PC-9 (cell line): ENCODE results near the gene IGF2BP1. TPM values are rescaled to one million over a fixed set of nuclear protein-coding genes. Genes with fewer than 3 reads are reported as not detected.

Experiments used
- BruUV-seq: library from RNA; stranded (reverse); fragments of 400-500 nt; replicated peaks from 2 replicates; lab custom pipeline; 2021; lab: Mats Ljungman, UMichigan
- CTCF ChIA-PET: fragments of 300-600 bp; sonication (Branson Sonifier 250); formaldehyde crosslinking; loops from one replicate; lab custom pipeline; 2022; ENCODE audit warnings: antibody characterized with exemption; lab: Charles Lee
- POLR2A ChIA-PET: fragments of 300-600 bp; sonication (Branson Sonifier 250); formaldehyde crosslinking; loops from one replicate; lab custom pipeline; 2022; ENCODE audit warnings: antibody characterized with exemption; ENCODE audit not compliant: unreplicated experiment; lab: Charles Lee
- DNase-seq, 2 experiments: peaks; one replicate each; pipeline versions ENCODE4 v3.0.0 to v3.0.0-alpha.2; 2015 to 2022; ENCODE audit warnings: mixed read lengths in 1 of 2
- H2AFZ ChIP-seq: fragments of 200-600 bp; sonication (generic); 2 replicates; pipeline ENCODE4 v1.8.1; 2017; ENCODE audit warnings: antibody characterized with exemption
- H3F3A ChIP-seq: fragments of 200-600 bp; sonication (generic); 2 replicates; pipeline ENCODE4 v1.8.1; 2017; ENCODE audit warnings: antibody characterized with exemption, mild to moderate bottlenecking, low read depth; ENCODE audit not compliant: insufficient read depth
- H3K27ac ChIP-seq: fragments of 200-600 bp; sonication (generic); 2 replicates; pipeline ENCODE4 v1.6.1; 2016; ENCODE audit warnings: mixed run types
- H3K27me3 ChIP-seq: fragments of 200-600 bp; sonication (generic); 2 replicates; pipeline ENCODE4 v1.6.1; 2016; ENCODE audit warnings: low read depth, mixed run types; ENCODE audit not compliant: insufficient read depth
- H3K36me3 ChIP-seq: fragments of 200-600 bp; sonication (generic); 2 replicates; pipeline ENCODE4 v1.6.1; 2016; ENCODE audit warnings: low read depth, mixed run types
- H3K4me1 ChIP-seq: fragments of 200-600 bp; sonication (generic); replicated peaks from 2 replicates; pipeline ENCODE4 v1.6.1; 2016; ENCODE audit warnings: mixed run types; ENCODE audit not compliant: insufficient read depth
- H3K4me2 ChIP-seq: fragments of 200-600 bp; sonication (generic); 2 replicates; pipeline ENCODE4 v1.6.1; 2017; ENCODE audit warnings: mixed run types
- H3K4me3 ChIP-seq: fragments of 200-600 bp; sonication (generic); 2 replicates; pipeline ENCODE4 v1.6.1; 2016; ENCODE audit warnings: mixed run types
- H3K79me2 ChIP-seq: fragments of 200-600 bp; sonication (generic); 2 replicates; pipeline ENCODE4 v1.6.1; 2017; ENCODE audit warnings: low read depth, mixed run types
- H3K9me2 ChIP-seq: fragments of 200-600 bp; sonication (generic); 2 replicates; pipeline ENCODE4 v1.8.1; 2017; ENCODE audit warnings: mild to moderate bottlenecking; ENCODE audit not compliant: insufficient read depth
- H3K9me3 ChIP-seq: fragments of 200-600 bp; sonication (generic); 2 replicates; pipeline ENCODE4 v1.8.1; 2016; ENCODE audit warnings: low read depth; ENCODE audit not compliant: insufficient read depth
- H4K20me1 ChIP-seq: fragments of 200-600 bp; sonication (generic); 2 replicates; pipeline ENCODE4 v1.8.1; 2017; ENCODE audit not compliant: insufficient read depth
- EZH2 ChIP-seq: fragments of 200-600 bp; sonication (generic); IDR thresholded peaks from 2 replicates; pipeline ENCODE4 v1.8.0; 2017; ENCODE audit warnings: antibody characterized with exemption, low read depth
- intact Hi-C: fragments of 100-400 bp; cut with micrococcal nuclease; formaldehyde crosslinking; loops from one replicate; pipeline ENCODE4 v1.10.0; 2022; ENCODE audit not compliant: unreplicated experiment
- total RNA-seq: library from RNA; stranded (reverse); gene quantifications from 2 replicates; pipeline ENCODE4 v1.2.3, GENCODE V29; 2021
- TF ChIP-seq, protein P1 (sequence below): fragments of 200-600 bp; sonication (generic); conservative IDR thresholded peaks from 2 replicates; pipeline ENCODE4 v1.6.1; 2017; ENCODE audit warnings: mixed run types, antibody characterized with exemption, mild to moderate bottlenecking, moderate library complexity

Gene IGF2BP1
- total RNA-seq, 1 experiment from 2014 or later: 57.4 TPM

DNA sequence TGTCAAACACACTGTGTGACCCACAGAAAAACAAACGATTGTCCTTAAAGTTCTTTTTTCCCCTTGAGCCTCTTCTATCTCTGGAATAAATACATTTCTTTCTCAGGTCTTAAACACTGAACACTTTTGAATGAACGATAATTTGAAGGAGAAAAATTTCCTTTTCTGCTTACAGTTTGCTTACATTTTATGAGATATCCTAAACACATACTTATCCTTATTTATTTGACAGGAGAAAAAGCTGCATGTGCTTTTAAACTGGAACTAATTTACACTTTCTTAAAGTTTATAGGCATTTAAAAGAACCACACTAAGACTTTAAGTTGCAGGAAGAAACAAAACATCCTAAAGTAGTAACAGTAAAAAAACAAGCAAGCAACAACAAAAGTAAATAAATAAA lies 4.7 kb upstream of the IGF2BP1 start:
- no peak for DNase-seq
- Histone ChIP-seq H3K27me3 (no peaks in the 10 kb centered on the region), H3K27ac (no peak overlapping the region), H3F3A (peaks cover 28% of the 10 kb centered on the region), H2AFZ (no peak overlapping the region), H3K4me3 (no peak overlapping the region), H3K79me2 (peaks cover under 1% of the 10 kb centered on the region; the same call in 1 of the 2 replicates), H3K9me3 (no peaks in the 10 kb centered on the region), H3K4me2 (no peak overlapping the region), H3K36me3 (no peaks in the 10 kb centered on the region), H4K20me1 (no peaks in the 10 kb centered on the region), H3K9me2 (no peaks in the 10 kb centered on the region), H3K4me1 (no peaks in the 10 kb centered on the region)
- ChIA-PET CTCF (no interaction called here), POLR2A (no interaction called here)
- no TSS peak for BruUV-seq
- intact Hi-C loops: no loop called here
- TF ChIP-seq EZH2: no peak
- TF ChIP-seq, protein P1, sequence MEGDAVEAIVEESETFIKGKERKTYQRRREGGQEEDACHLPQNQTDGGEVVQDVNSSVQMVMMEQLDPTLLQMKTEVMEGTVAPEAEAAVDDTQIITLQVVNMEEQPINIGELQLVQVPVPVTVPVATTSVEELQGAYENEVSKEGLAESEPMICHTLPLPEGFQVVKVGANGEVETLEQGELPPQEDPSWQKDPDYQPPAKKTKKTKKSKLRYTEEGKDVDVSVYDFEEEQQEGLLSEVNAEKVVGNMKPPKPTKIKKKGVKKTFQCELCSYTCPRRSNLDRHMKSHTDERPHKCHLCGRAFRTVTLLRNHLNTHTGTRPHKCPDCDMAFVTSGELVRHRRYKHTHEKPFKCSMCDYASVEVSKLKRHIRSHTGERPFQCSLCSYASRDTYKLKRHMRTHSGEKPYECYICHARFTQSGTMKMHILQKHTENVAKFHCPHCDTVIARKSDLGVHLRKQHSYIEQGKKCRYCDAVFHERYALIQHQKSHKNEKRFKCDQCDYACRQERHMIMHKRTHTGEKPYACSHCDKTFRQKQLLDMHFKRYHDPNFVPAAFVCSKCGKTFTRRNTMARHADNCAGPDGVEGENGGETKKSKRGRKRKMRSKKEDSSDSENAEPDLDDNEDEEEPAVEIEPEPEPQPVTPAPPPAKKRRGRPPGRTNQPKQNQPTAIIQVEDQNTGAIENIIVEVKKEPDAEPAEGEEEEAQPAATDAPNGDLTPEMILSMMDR: no peak

DNA sequence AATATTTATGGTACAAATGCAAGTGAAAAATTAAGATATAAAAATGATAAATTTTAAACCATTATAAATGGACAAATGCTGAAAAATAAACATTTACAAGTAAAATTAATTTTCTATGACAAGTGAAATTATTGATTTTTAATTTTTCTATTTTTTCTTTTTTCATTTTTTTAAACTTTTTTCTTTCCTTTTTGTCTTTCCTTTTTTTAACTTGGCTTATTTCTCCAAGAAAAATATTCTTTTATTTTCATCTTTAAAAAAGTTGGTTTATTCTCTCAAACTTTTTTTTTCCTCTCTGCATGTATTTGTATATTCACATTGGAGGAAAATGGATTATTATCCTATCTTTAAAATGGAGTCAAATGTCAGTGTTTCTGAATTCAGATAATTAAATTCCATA lies 3.9 kb upstream of the IGF2BP1 start:
- POLR2A ChIA-PET: no interaction called here
- intact Hi-C loops: no loop called here

DNA sequence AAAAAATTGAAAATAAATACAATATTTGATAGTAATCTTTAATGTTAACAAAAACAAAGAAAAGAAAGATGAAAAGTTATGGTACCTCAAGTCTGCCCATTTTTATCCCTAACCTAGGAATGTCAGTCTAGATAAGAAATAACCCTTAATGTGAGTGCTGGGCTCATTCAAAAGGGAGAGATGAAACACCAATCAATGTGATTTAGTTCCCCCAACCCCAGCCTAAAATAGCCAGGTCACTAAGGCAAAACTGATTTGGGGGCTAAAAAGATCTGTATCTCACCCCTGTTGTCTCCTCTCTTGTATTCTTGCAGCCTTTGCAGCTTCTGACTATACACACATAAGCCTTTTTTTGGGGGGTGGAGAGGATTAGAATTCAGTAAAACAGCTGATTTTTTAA lies 3.2 kb upstream of the IGF2BP1 start:
- H3K27me3 ChIP-seq: no peaks in the 10 kb centered on the region
- H3K4me1 ChIP-seq: no peaks in the 10 kb centered on the region
- H3K27ac ChIP-seq: no peak overlapping the region
- POLR2A ChIA-PET: interaction anchor here (0.6 kb wide), 1 partner anchor 109 kb away, joined by 6 read pairs; no protein-coding TSS in a partner anchor
- H3K4me2 ChIP-seq: no peak overlapping the region
- H3K4me3 ChIP-seq: no peak overlapping the region
- TF ChIP-seq, protein P1: no peak
- TF ChIP-seq EZH2: no peak
- H3K36me3 ChIP-seq: no peaks in the 10 kb centered on the region
- H3K9me2 ChIP-seq: no peaks in the 10 kb centered on the region
- H3K79me2 ChIP-seq: peaks cover 15% of the 10 kb centered on the region
- no peak overlapping the region for H2AFZ ChIP-seq
- peaks cover 28% of the 10 kb centered on the region for H3F3A ChIP-seq
- no peak for DNase-seq
- no peaks in the 10 kb centered on the region for H4K20me1 ChIP-seq
- intact Hi-C loops: no loop called here
- no TSS peak for BruUV-seq
- CTCF ChIA-PET: no interaction called here
- H3K9me3 ChIP-seq: no peaks in the 10 kb centered on the region

More for the DNA sequence above, 3.9 kb upstream of the IGF2BP1 start:
- Histone ChIP-seq H3K79me2 (peaks cover 9% of the 10 kb centered on the region), H3K4me1 (no peaks in the 10 kb centered on the region), H3K9me2 (no peaks in the 10 kb centered on the region), H3K4me2 (no peak overlapping the region), H3K27me3 (no peaks in the 10 kb centered on the region), H3F3A (peaks cover 28% of the 10 kb centered on the region), H3K36me3 (no peaks in the 10 kb centered on the region), H3K9me3 (no peaks in the 10 kb centered on the region), H3K4me3 (no peak overlapping the region), H4K20me1 (no peaks in the 10 kb centered on the region), H2AFZ (no peak overlapping the region), H3K27ac (no peak overlapping the region)
- CTCF ChIA-PET: no interaction called here
- DNase-seq: no peak
- no TSS peak for BruUV-seq
- TF ChIP-seq, protein P1: no peak
- TF ChIP-seq EZH2: no peak
